HepG2 (cell line): Measurements from ENCODE around the gene RAB35. TPM values are rescaled to one million over a fixed set of nuclear protein-coding genes. Genes with fewer than 3 reads are reported as not detected.

Experiments
- ATF5 ChIP-seq: sonication (generic); formaldehyde crosslinking; IDR thresholded peaks from 2 replicates; pipeline ENCODE4 v1.4.0; 2020; ENCODE audit warnings: mild to moderate bottlenecking, low read depth, missing genetic modification reagents
- FOXA3 ChIP-seq: IDR thresholded peaks from 2 replicates; pipeline ENCODE4 v1.6.1; 2016; ENCODE audit warnings: missing genetic modification reagents, missing compliant biosample characterization
- FOXP4 ChIP-seq: sonication (generic); formaldehyde crosslinking; IDR thresholded peaks from 2 replicates; pipeline ENCODE4 v1.4.0; 2020; ENCODE audit warnings: missing genetic modification reagents
- HNRNPUL1 ChIP-seq: fragments of 200-400 bp; formaldehyde crosslinking; IDR thresholded peaks from 2 replicates; pipeline ENCODE4 v1.6.1; 2017; ENCODE audit warnings: low read depth, mild to moderate bottlenecking, low read length, moderate library complexity
- LCORL ChIP-seq, 2 experiments: fragments of 450-650 bp in 1 of 2; sonication (generic) in 1 of 2; formaldehyde crosslinking in 1 of 2; IDR thresholded peaks; 2 replicates each; pipeline versions ENCODE4 v1.5.0 to v1.6.1; 2017 to 2020; ENCODE audit warnings: antibody characterized with exemption in 1 of 2, missing genetic modification reagents in 1 of 2
- NFIC ChIP-seq: IDR thresholded peaks from 2 replicates; pipeline ENCODE4 v1.6.1; 2012; ENCODE audit warnings: mild to moderate bottlenecking, low read length, inconsistent platforms
- NFYB ChIP-seq: sonication (generic); formaldehyde crosslinking; IDR thresholded peaks from 2 replicates; pipeline ENCODE4 v1.4.0; 2020; ENCODE audit warnings: missing genetic modification reagents
- RXRA ChIP-seq: sonication (generic); formaldehyde crosslinking; IDR thresholded peaks from 2 replicates; pipeline ENCODE4 v1.5.1; 2020; ENCODE audit warnings: missing genetic modification reagents
- THYN1 ChIP-seq: sonication (generic); formaldehyde crosslinking; IDR thresholded peaks from 2 replicates; pipeline ENCODE4 v1.8.1; 2023; ENCODE audit warnings: low read depth, mild to moderate bottlenecking, moderate library complexity, missing genetic modification reagents, borderline replicate concordance
- ZBTB3 ChIP-seq: sonication (generic); formaldehyde crosslinking; IDR thresholded peaks from 2 replicates; pipeline ENCODE4 v1.4.0; 2020; ENCODE audit warnings: low read depth, mild to moderate bottlenecking, moderate library complexity, missing genetic modification reagents, borderline replicate concordance
- ZBTB39 ChIP-seq: sonication (generic); formaldehyde crosslinking; IDR thresholded peaks from 2 replicates; pipeline ENCODE4 v1.5.0; 2020; ENCODE audit warnings: missing genetic modification reagents
- ZNF296 ChIP-seq: sonication (generic); formaldehyde crosslinking; conservative IDR thresholded peaks from 2 replicates; pipeline ENCODE4 v1.5.0; 2020; ENCODE audit warnings: mild to moderate bottlenecking, missing genetic modification reagents
- ZNF350 ChIP-seq: sonication (generic); formaldehyde crosslinking; IDR thresholded peaks from 2 replicates; pipeline ENCODE4 v1.4.0; 2020; ENCODE audit warnings: mild to moderate bottlenecking, low read depth, missing genetic modification reagents, borderline replicate concordance
- ZNF460 ChIP-seq: sonication (generic); formaldehyde crosslinking; IDR thresholded peaks from 2 replicates; pipeline ENCODE4 v1.5.1; 2020; ENCODE audit warnings: missing genetic modification reagents, mild to moderate bottlenecking, borderline replicate concordance
- ZNF572 ChIP-seq: sonication (generic); formaldehyde crosslinking; IDR thresholded peaks from 2 replicates; pipeline ENCODE4 v1.5.1; 2020; ENCODE audit warnings: mild to moderate bottlenecking, missing genetic modification reagents
- ZNF577 ChIP-seq: sonication (generic); formaldehyde crosslinking; IDR thresholded peaks from 2 replicates; pipeline ENCODE4 v1.4.0; 2020; ENCODE audit warnings: mild to moderate bottlenecking, low read depth, missing genetic modification reagents, borderline replicate concordance
- ZSCAN22 ChIP-seq: sonication (generic); formaldehyde crosslinking; IDR thresholded peaks from 2 replicates; pipeline ENCODE4 v1.4.0; 2020; ENCODE audit warnings: mild to moderate bottlenecking, missing genetic modification reagents
- ZZZ3 ChIP-seq: sonication (generic); formaldehyde crosslinking; IDR thresholded peaks from 2 replicates; pipeline ENCODE4 v1.4.0; 2020; ENCODE audit warnings: missing genetic modification reagents, mild to moderate bottlenecking, borderline replicate concordance
- polyA plus RNA-seq, 8 experiments: library from polyadenylated mRNA; depleted of rRNA in 3 of 8; stranded (reverse) in 7 of 8; unstranded in 1 of 8; fragments of >200 nt; fragmentation: Illumina TruSeq in 4 of 8; extraction: Trizol in 4 of 8; gene quantifications; 2 replicates each; pipeline versions ENCODE4 v1.2.1 to v1.2.3, GENCODE V29; 2011 to 2016; ENCODE audit warnings: low read depth in 4 of 8, missing spikeins in 1 of 8, mixed read lengths in 1 of 8; ENCODE audit not compliant: insufficient read depth in 1 of 8
- total RNA-seq, 5 experiments: library from RNA; depleted of rRNA; stranded (reverse); fragments of >200 nt; fragmentation: Illumina TruSeq; extraction: Trizol; gene quantifications; 2 replicates each; pipeline ENCODE4 v1.2.3, GENCODE V29; 2016; ENCODE audit warnings: low read depth in 1 of 5
- TF ChIP-seq, protein P1 (sequence below): sonication (generic); formaldehyde crosslinking; IDR thresholded peaks from 2 replicates; pipeline ENCODE4 v1.4.0; 2020; ENCODE audit warnings: mild to moderate bottlenecking, low read depth, missing genetic modification reagents
- TF ChIP-seq, protein P2 (sequence below): sonication (generic); formaldehyde crosslinking; IDR thresholded peaks from 2 replicates; pipeline ENCODE4 v1.4.0; 2020; ENCODE audit warnings: missing genetic modification reagents

Gene RAB35
- total and polyA plus RNA-seq, 2 of the 13 experiments (the other 11 are each of a cell fraction or from before 2014, with no cell fraction given): 25.2 to 29.1 TPM

DNA sequence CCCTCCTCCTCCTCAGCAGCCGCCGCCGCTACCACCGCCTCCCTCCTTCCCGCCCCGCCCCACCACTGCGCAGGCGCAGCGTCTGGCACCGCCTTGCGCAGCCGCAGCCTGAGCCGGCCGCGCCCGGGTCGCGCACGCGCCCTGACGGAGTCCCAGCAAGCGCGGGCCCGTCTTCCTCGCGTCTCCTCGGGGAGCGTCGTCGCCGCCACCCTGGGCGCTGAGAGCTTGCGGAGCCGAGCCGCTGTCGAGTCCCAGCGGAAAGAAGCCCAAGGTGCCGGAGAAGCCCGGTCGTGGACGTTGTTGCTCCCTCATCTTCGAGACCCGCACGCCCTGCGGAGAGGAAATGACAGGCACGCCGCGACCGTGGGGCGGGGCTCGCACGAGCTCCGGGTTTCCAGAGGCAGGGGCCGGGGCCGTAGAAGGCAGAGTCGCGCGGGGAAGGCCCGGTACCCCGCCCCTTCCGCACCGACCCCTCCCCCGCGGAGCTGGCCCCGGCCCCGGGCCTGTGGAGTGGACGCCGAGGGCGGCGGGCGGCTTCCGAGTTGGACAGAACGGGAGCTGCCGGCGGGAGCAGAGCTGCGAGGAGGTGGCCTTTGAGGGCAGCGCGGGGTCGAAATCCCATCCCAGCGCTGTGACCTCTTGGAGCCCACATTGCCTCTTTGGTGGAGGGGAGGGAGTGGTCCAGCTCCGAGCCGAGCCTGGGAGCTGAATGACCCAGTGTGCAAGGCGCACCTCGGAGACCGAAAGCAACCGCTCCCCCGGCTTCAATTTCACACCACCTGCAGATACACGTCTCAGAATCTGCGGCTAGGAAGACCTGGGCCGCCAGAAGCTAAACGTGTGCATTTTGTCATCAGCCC lies 469 bp upstream of the RAB35 start (continued):
- TF ChIP-seq ZZZ3 (CRISPR knock-in tag) (0 out of 2 replicates have a peak, but pooled peaks have one; percentile 55), RXRA (CRISPR knock-in tag) (no peak), FOXA3 (CRISPR knock-in tag) (no peak; the same call in 1 of the 2 replicates), ZBTB39 (no peak), THYN1 (CRISPR knock-in tag) (peak; percentile 87; the same call in 1 of the 2 replicates), ZNF577 (CRISPR knock-in tag) (peak; percentile 44; the same call in 1 of the 2 replicates), HNRNPUL1 (no peak), ZSCAN22 (no peak), ZBTB3 (CRISPR knock-in tag) (no peak), ZNF350 (CRISPR knock-in tag) (peak; percentile 73), LCORL (IDR thresholded peaks at IDR 0.05) (no peak), LCORL (CRISPR knock-in tag; IDR thresholded peaks at IDR 0.05) (peak; percentile 72; the same call in 1 of the 2 replicates), ZNF460 (CRISPR knock-in tag) (no peak), ZNF572 (no peak), NFIC (no peak), ATF5 (CRISPR knock-in tag) (peak; percentile 45; the same call in 1 of the 2 replicates), ZNF296 (0 out of 2 replicates have a peak, but pooled peaks have one; percentile 63), FOXP4 (CRISPR knock-in tag) (peak; percentile 48; the same call in 1 of the 2 replicates), NFYB (CRISPR knock-in tag) (no peak)
- TF ChIP-seq, protein P1, sequence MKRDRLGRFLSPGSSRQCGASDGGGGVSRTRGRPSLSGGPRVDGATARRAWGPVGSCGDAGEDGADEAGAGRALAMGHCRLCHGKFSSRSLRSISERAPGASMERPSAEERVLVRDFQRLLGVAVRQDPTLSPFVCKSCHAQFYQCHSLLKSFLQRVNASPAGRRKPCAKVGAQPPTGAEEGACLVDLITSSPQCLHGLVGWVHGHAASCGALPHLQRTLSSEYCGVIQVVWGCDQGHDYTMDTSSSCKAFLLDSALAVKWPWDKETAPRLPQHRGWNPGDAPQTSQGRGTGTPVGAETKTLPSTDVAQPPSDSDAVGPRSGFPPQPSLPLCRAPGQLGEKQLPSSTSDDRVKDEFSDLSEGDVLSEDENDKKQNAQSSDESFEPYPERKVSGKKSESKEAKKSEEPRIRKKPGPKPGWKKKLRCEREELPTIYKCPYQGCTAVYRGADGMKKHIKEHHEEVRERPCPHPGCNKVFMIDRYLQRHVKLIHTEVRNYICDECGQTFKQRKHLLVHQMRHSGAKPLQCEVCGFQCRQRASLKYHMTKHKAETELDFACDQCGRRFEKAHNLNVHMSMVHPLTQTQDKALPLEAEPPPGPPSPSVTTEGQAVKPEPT (CRISPR knock-in tag): peak; percentile 85
- TF ChIP-seq, protein P2, sequence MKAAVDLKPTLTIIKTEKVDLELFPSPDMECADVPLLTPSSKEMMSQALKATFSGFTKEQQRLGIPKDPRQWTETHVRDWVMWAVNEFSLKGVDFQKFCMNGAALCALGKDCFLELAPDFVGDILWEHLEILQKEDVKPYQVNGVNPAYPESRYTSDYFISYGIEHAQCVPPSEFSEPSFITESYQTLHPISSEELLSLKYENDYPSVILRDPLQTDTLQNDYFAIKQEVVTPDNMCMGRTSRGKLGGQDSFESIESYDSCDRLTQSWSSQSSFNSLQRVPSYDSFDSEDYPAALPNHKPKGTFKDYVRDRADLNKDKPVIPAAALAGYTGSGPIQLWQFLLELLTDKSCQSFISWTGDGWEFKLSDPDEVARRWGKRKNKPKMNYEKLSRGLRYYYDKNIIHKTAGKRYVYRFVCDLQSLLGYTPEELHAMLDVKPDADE (CRISPR knock-in tag): peak; percentile 48; the same call in 1 of the 2 replicates
